PFSK-1 (cell line): ENCODE data around the gene SDHB.

Source experiments
- POLR2AphosphoS5 ChIP-seq: IDR thresholded peaks from 2 replicates; pipeline ENCODE4 v1.6.1; 2012; ENCODE audit warnings: low read depth, mild to moderate bottlenecking, control low read depth, low read length, moderate library complexity
- REST ChIP-seq, 2 experiments: IDR thresholded peaks; 2 replicates each; pipeline versions ENCODE4 v1.6.1 to v1.8.0; 2011 to 2012; ENCODE audit warnings: low read depth in 2 of 2, low read length in 2 of 2, control low read depth in 1 of 2, inconsistent platforms in 1 of 2, mild to moderate bottlenecking in 1 of 2, moderate library complexity in 1 of 2; ENCODE audit not compliant: insufficient read depth in 1 of 2
- TAF1 ChIP-seq: IDR thresholded peaks from 2 replicates; pipeline ENCODE4 v1.6.1; 2012; ENCODE audit warnings: low read length, control low read depth, borderline replicate concordance; ENCODE audit not compliant: insufficient read depth

- no peak for TF ChIP-seq POLR2AphosphoS5
- no peak for TF ChIP-seq REST (IDR thresholded peaks at IDR 0.05; ENCODE audit: insufficient read depth in 1 of 2, low read depth in 2 of 2, low read length in 2 of 2)
- TF ChIP-seq TAF1: no peak
These were observed 647 bp downstream of the SDHB start for GRCh38 chr1:17053086-17053684.
